ENCODE measurements around the gene STBD1. TPM values are rescaled to one million over a fixed set of nuclear protein-coding genes. Genes with fewer than 3 reads are reported as not detected.

The STBD1 gene
- total RNA-seq, 1 donor from 2014 or later = 2.4 TPM

DNA sequence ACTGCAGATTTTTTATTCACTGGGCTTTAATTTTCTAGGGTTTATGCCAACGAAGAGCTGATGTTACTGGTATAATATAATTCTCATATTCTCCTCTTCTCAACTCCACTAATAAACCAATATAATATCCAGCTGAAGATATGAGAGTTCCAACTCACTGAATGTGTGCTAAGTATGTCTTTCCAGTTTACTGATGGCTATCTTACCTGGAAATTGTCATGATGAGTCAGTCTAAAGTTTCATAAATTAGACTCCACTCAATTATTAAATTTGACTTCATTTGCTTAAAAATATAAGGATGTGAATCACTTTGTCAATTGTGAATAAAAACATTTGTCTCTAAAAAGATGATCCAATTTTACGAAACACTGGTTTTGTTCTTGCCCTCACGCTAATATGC, 28.4 kb downstream of the STBD1 start:
- Mint-ChIP-seq H3K27ac (ENCODE audit: unreplicated experiment) (no peak overlapping the region), H3K4me3 (ENCODE audit: unreplicated experiment) (no peak overlapping the region), H3K4me1 (ENCODE audit: unreplicated experiment) (no peaks in the 10 kb centered on the region), H3K36me3 (ENCODE audit: unreplicated experiment) (no peaks in the 10 kb centered on the region), H3K9me3 (ENCODE audit: unreplicated experiment) (no peaks in the 10 kb centered on the region), H3K27me3 (ENCODE audit: unreplicated experiment) (peaks cover 64% of the 10 kb centered on the region)
- no peak for DNase-seq (ENCODE audit: extremely low spot score, unreplicated experiment)
- TF ChIP-seq, protein P1, sequence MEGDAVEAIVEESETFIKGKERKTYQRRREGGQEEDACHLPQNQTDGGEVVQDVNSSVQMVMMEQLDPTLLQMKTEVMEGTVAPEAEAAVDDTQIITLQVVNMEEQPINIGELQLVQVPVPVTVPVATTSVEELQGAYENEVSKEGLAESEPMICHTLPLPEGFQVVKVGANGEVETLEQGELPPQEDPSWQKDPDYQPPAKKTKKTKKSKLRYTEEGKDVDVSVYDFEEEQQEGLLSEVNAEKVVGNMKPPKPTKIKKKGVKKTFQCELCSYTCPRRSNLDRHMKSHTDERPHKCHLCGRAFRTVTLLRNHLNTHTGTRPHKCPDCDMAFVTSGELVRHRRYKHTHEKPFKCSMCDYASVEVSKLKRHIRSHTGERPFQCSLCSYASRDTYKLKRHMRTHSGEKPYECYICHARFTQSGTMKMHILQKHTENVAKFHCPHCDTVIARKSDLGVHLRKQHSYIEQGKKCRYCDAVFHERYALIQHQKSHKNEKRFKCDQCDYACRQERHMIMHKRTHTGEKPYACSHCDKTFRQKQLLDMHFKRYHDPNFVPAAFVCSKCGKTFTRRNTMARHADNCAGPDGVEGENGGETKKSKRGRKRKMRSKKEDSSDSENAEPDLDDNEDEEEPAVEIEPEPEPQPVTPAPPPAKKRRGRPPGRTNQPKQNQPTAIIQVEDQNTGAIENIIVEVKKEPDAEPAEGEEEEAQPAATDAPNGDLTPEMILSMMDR (IDR thresholded peaks at IDR 0.05) = no peak

DNA sequence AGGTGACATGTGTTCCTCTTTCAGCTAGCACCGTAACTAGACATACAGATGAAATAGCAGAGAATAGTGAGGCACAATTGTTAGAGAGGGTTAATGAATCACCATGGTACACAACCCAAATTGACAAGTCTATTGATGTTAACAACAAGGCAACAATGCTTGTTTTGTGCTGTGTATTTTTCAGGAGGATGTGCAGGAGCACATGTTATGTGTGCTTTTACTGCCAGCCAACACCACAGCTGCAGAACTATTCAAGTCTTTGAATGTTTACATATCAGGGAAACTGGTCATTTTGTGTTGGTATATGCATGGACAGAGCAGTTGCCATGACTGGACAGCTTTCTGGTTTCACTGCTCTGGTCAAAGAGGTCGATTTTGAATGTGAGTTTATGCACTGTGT, 32.8 kb downstream of the STBD1 start:
- no peak for DNase-seq (ENCODE audit: extremely low spot score, unreplicated experiment)
- TF ChIP-seq, protein P1 (IDR thresholded peaks at IDR 0.05) = no peak
- H3K27ac Mint-ChIP-seq (ENCODE audit: unreplicated experiment) = no peak overlapping the region
- H3K36me3 Mint-ChIP-seq (ENCODE audit: unreplicated experiment) = no peaks in the 10 kb centered on the region
- H3K4me1 Mint-ChIP-seq (ENCODE audit: unreplicated experiment) = no peaks in the 10 kb centered on the region
- peaks cover 47% of the 10 kb centered on the region for H3K27me3 Mint-ChIP-seq (ENCODE audit: unreplicated experiment)
- H3K4me3 Mint-ChIP-seq (ENCODE audit: unreplicated experiment) = no peak overlapping the region
- H3K9me3 Mint-ChIP-seq (ENCODE audit: unreplicated experiment) = no peaks in the 10 kb centered on the region

DNA sequence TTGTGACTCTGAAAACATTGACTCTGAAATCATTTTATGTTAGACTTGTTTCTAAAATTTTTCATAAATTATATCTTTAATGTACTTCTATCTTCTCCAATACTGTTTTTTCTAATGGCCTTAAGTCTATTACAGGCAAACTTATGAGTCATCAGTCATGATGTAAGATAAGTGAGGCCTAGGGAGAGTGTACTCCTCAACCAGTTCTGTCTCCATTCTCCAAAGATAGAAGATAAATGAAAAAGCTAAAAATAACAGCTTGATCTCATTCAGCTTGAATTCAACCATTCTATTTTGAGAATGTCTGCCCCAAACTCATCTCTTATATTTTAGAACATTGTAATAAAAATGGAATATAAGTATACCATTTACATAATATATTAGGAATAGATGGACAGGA, 34.5 kb downstream of the STBD1 start:
- Mint-ChIP-seq H3K27me3 (ENCODE audit: unreplicated experiment) (peaks cover 48% of the 10 kb centered on the region), H3K36me3 (ENCODE audit: unreplicated experiment) (no peaks in the 10 kb centered on the region), H3K9me3 (ENCODE audit: unreplicated experiment) (no peaks in the 10 kb centered on the region), H3K27ac (ENCODE audit: unreplicated experiment) (no peak overlapping the region), H3K4me3 (ENCODE audit: unreplicated experiment) (no peak overlapping the region), H3K4me1 (ENCODE audit: unreplicated experiment) (no peaks in the 10 kb centered on the region)
- TF ChIP-seq, protein P1 (IDR thresholded peaks at IDR 0.05) = no peak
- DNase-seq (ENCODE audit: extremely low spot score, unreplicated experiment) = no peak

DNA sequence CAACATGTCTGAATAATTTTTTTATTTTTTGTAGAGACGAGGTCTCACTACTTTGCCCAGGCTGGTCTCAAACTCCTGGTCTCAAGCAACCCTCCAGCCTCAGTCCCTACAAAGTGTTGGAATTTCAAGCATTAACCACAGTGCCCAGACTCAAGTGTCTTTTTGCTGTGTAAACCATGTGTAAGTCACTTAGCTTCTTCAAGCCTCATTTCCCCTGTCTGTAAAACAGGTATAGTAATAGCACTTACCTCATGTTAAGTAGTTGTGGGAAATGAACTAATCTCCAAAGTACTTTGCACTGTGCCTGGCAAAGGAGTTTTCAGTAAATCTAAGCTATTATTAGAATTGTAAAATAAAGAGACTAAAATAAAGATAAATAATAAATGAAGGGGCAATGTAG, 35.7 kb downstream of the STBD1 start:
- Mint-ChIP-seq H3K4me3 (ENCODE audit: unreplicated experiment) (no peak overlapping the region), H3K27ac (ENCODE audit: unreplicated experiment) (no peak overlapping the region), H3K36me3 (ENCODE audit: unreplicated experiment) (no peaks in the 10 kb centered on the region), H3K27me3 (ENCODE audit: unreplicated experiment) (peaks cover 48% of the 10 kb centered on the region), H3K4me1 (ENCODE audit: unreplicated experiment) (no peaks in the 10 kb centered on the region), H3K9me3 (ENCODE audit: unreplicated experiment) (peaks cover 1% of the 10 kb centered on the region)
- TF ChIP-seq, protein P1 (IDR thresholded peaks at IDR 0.05) = no peak
- no peak for DNase-seq (ENCODE audit: extremely low spot score, unreplicated experiment)

DNA sequence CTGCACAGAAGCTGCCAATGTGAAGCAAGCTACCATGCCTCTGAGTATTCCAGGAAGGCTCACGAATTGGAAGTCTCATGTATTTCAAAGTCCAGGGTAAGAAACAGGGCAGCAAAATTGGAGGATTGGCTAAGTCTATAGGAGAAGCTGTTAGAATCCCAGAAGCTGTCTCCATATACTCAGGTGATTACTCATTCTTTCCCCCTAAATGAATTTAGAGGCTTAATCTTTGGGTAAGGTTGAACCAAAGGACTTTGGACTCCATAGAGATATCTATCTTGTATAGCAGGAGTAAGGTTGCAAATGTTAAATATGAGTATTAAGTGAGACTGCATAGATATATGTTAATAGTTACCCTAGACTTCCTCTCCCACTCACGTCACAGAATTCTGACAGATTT, 36.3 kb downstream of the STBD1 start:
- H3K36me3 Mint-ChIP-seq (ENCODE audit: unreplicated experiment) = no peaks in the 10 kb centered on the region
- H3K4me3 Mint-ChIP-seq (ENCODE audit: unreplicated experiment) = no peak overlapping the region
- no peak overlapping the region for H3K27ac Mint-ChIP-seq (ENCODE audit: unreplicated experiment)
- H3K27me3 Mint-ChIP-seq (ENCODE audit: unreplicated experiment) = peaks cover 46% of the 10 kb centered on the region
- TF ChIP-seq, protein P1 (IDR thresholded peaks at IDR 0.05) = no peak
- no peak for DNase-seq (ENCODE audit: extremely low spot score, unreplicated experiment)
- no peaks in the 10 kb centered on the region for H3K4me1 Mint-ChIP-seq (ENCODE audit: unreplicated experiment)
- H3K9me3 Mint-ChIP-seq (ENCODE audit: unreplicated experiment) = peaks cover 7% of the 10 kb centered on the region

Data from osteocyte (in vitro differentiated cells).